Thoracic aorta (tissue), 2 donors: Measurements from ENCODE around the gene C1orf167. TPM values are rescaled to one million over a fixed set of nuclear protein-coding genes. Genes with fewer than 3 reads are reported as not detected.

ENCODE experiments used
- ATAC-seq: fragments of 150-250 bp; one replicate; pipeline ENCODE4 v1.8.0; 2017; ENCODE audit warnings: low read depth; ENCODE audit not compliant: insufficient number of reproducible peaks, low FRiP score
- DNase-seq: peaks from one replicate; pipeline ENCODE4 v3.0.0-alpha.2; 2020; ENCODE audit warnings: low spot score
- H3K27ac ChIP-seq, 2 donors: fragments of 200-600 bp; sonication (generic); 1 replicate in 1 of 2; 2 replicates in 1 of 2; pipeline ENCODE4 v1.5.1; 2016; ENCODE audit warnings: mild to moderate bottlenecking in 2 of 2, moderate library complexity in 2 of 2
- H3K27me3 ChIP-seq: fragments of 200-600 bp; sonication (generic); replicated peaks from 2 replicates; pipeline ENCODE4 v1.6.0; 2016; ENCODE audit warnings: mild to moderate bottlenecking; ENCODE audit not compliant: insufficient read depth
- H3K36me3 ChIP-seq: fragments of 200-600 bp; sonication (generic); one replicate; pipeline ENCODE4 v1.5.1; 2016
- H3K4me1 ChIP-seq, 2 donors: fragments of 200-600 bp; sonication (generic); 1 replicate in 1 of 2; 2 replicates in 1 of 2; pipeline versions ENCODE4 v1.5.1 to v1.6.0; 2016; ENCODE audit warnings: low read depth in 2 of 2, mild to moderate bottlenecking in 1 of 2; ENCODE audit not compliant: control insufficient read depth in 1 of 2
- H3K4me3 ChIP-seq: fragments of 200-600 bp; sonication (generic); 2 replicates; pipeline ENCODE4 v1.5.1; 2016; ENCODE audit warnings: mild to moderate bottlenecking
- H3K9me3 ChIP-seq: fragments of 200-600 bp; sonication (generic); 2 replicates; pipeline ENCODE4 v1.5.1; 2016
- CTCF ChIP-seq: fragments of 200-600 bp; sonication (generic); IDR thresholded peaks from one replicate; pipeline ENCODE4 v1.5.1; 2019; ENCODE audit warnings: antibody characterized with exemption
- total RNA-seq, 2 donors: library from RNA; depleted of rRNA; stranded (reverse); fragments of >200 nt; gene quantifications; one replicate each; pipeline versions ENCODE4 v1.1.0 to v1.2.3, GENCODE V29; 2016

The C1orf167 gene
- total RNA-seq, 2 donors from 2014 or later, result 4.2 TPM; not detected in 1

GRCh38 chr1:11799099-11799498, 37.1 kb downstream of the C1orf167 start:
- H3K27ac ChIP-seq, result peak overlapping the region; percentile 53 to 92
- H3K4me1 ChIP-seq, result peaks cover 26 to 66% of the 10 kb centered on the region in 2 donors
- peaks cover 36% of the 10 kb centered on the region for H3K36me3 ChIP-seq
- H3K9me3 ChIP-seq, result no peaks in the 10 kb centered on the region
- DNase-seq (no peak), ATAC-seq (no peak)
- H3K27me3 ChIP-seq, result no peaks in the 10 kb centered on the region
- TF ChIP-seq CTCF, result no peak
- no peak overlapping the region for H3K4me3 ChIP-seq

- Histone ChIP-seq H3K9me3 (no peaks in the 10 kb centered on the region), H3K36me3 (peaks cover 28% of the 10 kb centered on the region), H3K4me3 (no peak overlapping the region), H3K4me1 (peaks cover 34 to 74% of the 10 kb centered on the region in 2 donors), H3K27ac (peak overlapping the region in 1 of 2 donors; percentile 24), H3K27me3 (no peaks in the 10 kb centered on the region)
- ATAC-seq, result no peak
- DNase-seq, result no peak
- TF ChIP-seq CTCF, result no peak
These were observed 37.9 kb downstream of the C1orf167 start for GRCh38 chr1:11799896-11800295.

- Histone ChIP-seq H3K27ac (peak overlapping the region in 1 of 2 donors; percentile 24), H3K27me3 (no peaks in the 10 kb centered on the region), H3K36me3 (peaks cover 23% of the 10 kb centered on the region), H3K4me3 (no peak overlapping the region), H3K4me1 (peaks cover 35 to 76% of the 10 kb centered on the region in 2 donors), H3K9me3 (no peaks in the 10 kb centered on the region)
- ATAC-seq, result no peak
- DNase-seq, result no peak
- no peak for TF ChIP-seq CTCF
These were observed 38.4 kb downstream of the C1orf167 start for GRCh38 chr1:11800391-11800755.

- Histone ChIP-seq H3K27ac (no peak overlapping the region), H3K9me3 (no peaks in the 10 kb centered on the region), H3K4me1 (peaks cover 35 to 71% of the 10 kb centered on the region in 2 donors), H3K36me3 (peaks cover 18% of the 10 kb centered on the region), H3K27me3 (no peaks in the 10 kb centered on the region), H3K4me3 (no peak overlapping the region)
- no peak for ATAC-seq
- TF ChIP-seq CTCF, result no peak
- DNase-seq, result no peak
These were observed 38.9 kb downstream of the C1orf167 start for GRCh38 chr1:11800756-11801433.

GRCh38 chr1:11802616-11802972, 40.6 kb downstream of the C1orf167 start:
- no peaks in the 10 kb centered on the region for H3K9me3 ChIP-seq
- H3K4me3 ChIP-seq, result peak overlapping the region; percentile 83
- no peak for DNase-seq
- peaks cover 15% of the 10 kb centered on the region for H3K36me3 ChIP-seq
- ATAC-seq, result no peak
- H3K4me1 ChIP-seq, result peaks cover 38 to 67% of the 10 kb centered on the region in 2 donors
- H3K27me3 ChIP-seq, result no peaks in the 10 kb centered on the region
- peak overlapping the region; percentile 95 to 99 for H3K27ac ChIP-seq
- no peak for TF ChIP-seq CTCF
